ENCODE data around the gene COL1A2.

Gene COL1A2

GRCh38 chr7:94394437-94395140 is at the start of gene COL1A2:
TSS of gene COL1A2 (plus strand) at chr7:94394895. CDS start at chr7:94395032, 137 bp downstream.
- no peak for DNase-seq (ENCODE audit: low spot score)

GRCh38 chr7:94345907-94346306 is 48.8 kb upstream of the COL1A2 start:
- DNase-seq (ENCODE audit: low spot score): no peak

GRCh38 chr7:94348142-94348541 is 46.6 kb upstream of the COL1A2 start:
- no peak for DNase-seq (ENCODE audit: low spot score)

GRCh38 chr7:94350734-94351133 is 44.0 kb upstream of the COL1A2 start:
- DNase-seq (ENCODE audit: low spot score): no peak

- no peak for DNase-seq (ENCODE audit: low spot score)
Observed at GRCh38 chr7:94351703-94352102, 43.0 kb upstream of the COL1A2 start.

- no peak for DNase-seq (ENCODE audit: low spot score)
Observed at GRCh38 chr7:94352887-94353286, 41.8 kb upstream of the COL1A2 start.

GRCh38 chr7:94354953-94355352 is 39.7 kb upstream of the COL1A2 start:
- DNase-seq (ENCODE audit: low spot score): no peak

- DNase-seq (ENCODE audit: low spot score): no peak
Observed at GRCh38 chr7:94355454-94355853, 39.2 kb upstream of the COL1A2 start.

GRCh38 chr7:94357076-94357475 is 37.6 kb upstream of the COL1A2 start:
- DNase-seq (ENCODE audit: low spot score): no peak

- DNase-seq (ENCODE audit: low spot score): no peak
Observed at GRCh38 chr7:94360926-94361325, 33.8 kb upstream of the COL1A2 start.

- DNase-seq (ENCODE audit: low spot score): no peak
Observed at GRCh38 chr7:94362276-94362675, 32.4 kb upstream of the COL1A2 start.

GRCh38 chr7:94364816-94365215 is 29.9 kb upstream of the COL1A2 start:
- DNase-seq (ENCODE audit: low spot score): no peak

GRCh38 chr7:94366163-94366562 is 28.5 kb upstream of the COL1A2 start:
- DNase-seq (ENCODE audit: low spot score): no peak

GRCh38 chr7:94366832-94367231 is 27.9 kb upstream of the COL1A2 start:
- DNase-seq (ENCODE audit: low spot score): no peak

GRCh38 chr7:94367949-94368348 is 26.7 kb upstream of the COL1A2 start:
- DNase-seq (ENCODE audit: low spot score): no peak

- DNase-seq (ENCODE audit: low spot score): no peak
Observed at GRCh38 chr7:94368371-94368791, 26.3 kb upstream of the COL1A2 start.

GRCh38 chr7:94374231-94374630 is 20.5 kb upstream of the COL1A2 start:
- no peak for DNase-seq (ENCODE audit: low spot score)

- DNase-seq (ENCODE audit: low spot score): no peak
Observed at GRCh38 chr7:94374721-94375566, 19.8 kb upstream of the COL1A2 start.

- DNase-seq (ENCODE audit: low spot score): no peak
Observed at GRCh38 chr7:94375691-94376090, 19.0 kb upstream of the COL1A2 start.

GRCh38 chr7:94376281-94376680 is 18.4 kb upstream of the COL1A2 start:
- DNase-seq (ENCODE audit: low spot score): no peak

GRCh38 chr7:94378356-94378755 is 16.3 kb upstream of the COL1A2 start:
- DNase-seq (ENCODE audit: low spot score): no peak

- no peak for DNase-seq (ENCODE audit: low spot score)
Observed at GRCh38 chr7:94380264-94380663, 14.4 kb upstream of the COL1A2 start.

- DNase-seq (ENCODE audit: low spot score): no peak
Observed at GRCh38 chr7:94382132-94382531, 12.6 kb upstream of the COL1A2 start.
